ENCODE measurements around the gene STX1B.

DNA sequence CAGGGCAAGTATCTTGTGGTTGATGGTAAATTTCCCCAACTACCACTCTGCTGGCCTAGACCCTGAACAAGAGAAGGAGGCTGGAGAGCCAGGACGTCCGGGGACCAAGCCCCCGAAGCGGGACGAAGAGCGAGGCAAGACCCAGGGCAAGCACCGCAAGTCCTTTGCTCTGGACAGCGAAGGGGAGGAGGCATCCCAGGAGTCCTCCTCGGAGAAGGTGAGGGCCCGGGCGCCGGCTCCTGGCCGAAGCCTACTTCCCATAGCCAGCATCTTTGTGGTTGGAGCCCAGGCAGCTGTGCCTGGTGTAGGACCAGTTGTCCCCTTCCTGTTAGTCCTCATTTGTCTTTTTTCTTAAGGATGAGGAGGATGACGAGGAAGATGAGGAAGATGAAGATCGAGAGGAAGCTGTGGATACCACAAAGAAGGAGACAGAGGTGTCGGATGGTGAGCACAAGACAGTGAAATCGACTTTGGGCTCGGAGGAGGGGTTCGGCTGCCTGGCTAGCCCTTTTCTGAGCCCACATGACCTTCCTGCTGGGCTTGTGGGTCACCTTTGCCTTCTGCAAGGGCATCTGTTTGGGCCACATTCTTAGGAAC lies 41.1 kb downstream of the STX1B start:
- TF ChIP-seq POLR2A (IDR thresholded peaks at IDR 0.05): no peak
- TF ChIP-seq, protein P1, sequence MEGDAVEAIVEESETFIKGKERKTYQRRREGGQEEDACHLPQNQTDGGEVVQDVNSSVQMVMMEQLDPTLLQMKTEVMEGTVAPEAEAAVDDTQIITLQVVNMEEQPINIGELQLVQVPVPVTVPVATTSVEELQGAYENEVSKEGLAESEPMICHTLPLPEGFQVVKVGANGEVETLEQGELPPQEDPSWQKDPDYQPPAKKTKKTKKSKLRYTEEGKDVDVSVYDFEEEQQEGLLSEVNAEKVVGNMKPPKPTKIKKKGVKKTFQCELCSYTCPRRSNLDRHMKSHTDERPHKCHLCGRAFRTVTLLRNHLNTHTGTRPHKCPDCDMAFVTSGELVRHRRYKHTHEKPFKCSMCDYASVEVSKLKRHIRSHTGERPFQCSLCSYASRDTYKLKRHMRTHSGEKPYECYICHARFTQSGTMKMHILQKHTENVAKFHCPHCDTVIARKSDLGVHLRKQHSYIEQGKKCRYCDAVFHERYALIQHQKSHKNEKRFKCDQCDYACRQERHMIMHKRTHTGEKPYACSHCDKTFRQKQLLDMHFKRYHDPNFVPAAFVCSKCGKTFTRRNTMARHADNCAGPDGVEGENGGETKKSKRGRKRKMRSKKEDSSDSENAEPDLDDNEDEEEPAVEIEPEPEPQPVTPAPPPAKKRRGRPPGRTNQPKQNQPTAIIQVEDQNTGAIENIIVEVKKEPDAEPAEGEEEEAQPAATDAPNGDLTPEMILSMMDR (IDR thresholded peaks at IDR 0.05 in 8 of 11, conservative IDR thresholded peaks at IDR 0.05 in 3 of 11): no peak
